ENCODE data around the gene TESK2.

- TF ChIP-seq CTCF (IDR thresholded peaks at IDR 0.05) (no peak), POLR2A (IDR thresholded peaks at IDR 0.05) (no peak)
Observed at GRCh38 chr1:45356186-45356585, 134.8 kb downstream of the TESK2 start.

Data from Peyer's patch (tissue), 4 donors.